Activated CD4-positive, alpha-beta T cell treated with anti-CD3 and anti-CD28 coated beads, Interleukin-2, amount 50 U/mL, for 1 hour (primary cell): ENCODE results near the gene TCF7.

Experiments
- DNase-seq: peaks from one replicate; pipeline ENCODE4 v3.0.0-alpha.2; 2020

TCF7 gene

GRCh38 chr5:134091626-134092121 is 22.8 kb upstream of the TCF7 start:
- no peak for DNase-seq

GRCh38 chr5:134092875-134093274 is 21.6 kb upstream of the TCF7 start:
- no peak for DNase-seq

GRCh38 chr5:134093351-134093750 is 21.1 kb upstream of the TCF7 start:
- DNase-seq = no peak

GRCh38 chr5:134095293-134095692 is 19.2 kb upstream of the TCF7 start:
- DNase-seq = no peak

DNA sequence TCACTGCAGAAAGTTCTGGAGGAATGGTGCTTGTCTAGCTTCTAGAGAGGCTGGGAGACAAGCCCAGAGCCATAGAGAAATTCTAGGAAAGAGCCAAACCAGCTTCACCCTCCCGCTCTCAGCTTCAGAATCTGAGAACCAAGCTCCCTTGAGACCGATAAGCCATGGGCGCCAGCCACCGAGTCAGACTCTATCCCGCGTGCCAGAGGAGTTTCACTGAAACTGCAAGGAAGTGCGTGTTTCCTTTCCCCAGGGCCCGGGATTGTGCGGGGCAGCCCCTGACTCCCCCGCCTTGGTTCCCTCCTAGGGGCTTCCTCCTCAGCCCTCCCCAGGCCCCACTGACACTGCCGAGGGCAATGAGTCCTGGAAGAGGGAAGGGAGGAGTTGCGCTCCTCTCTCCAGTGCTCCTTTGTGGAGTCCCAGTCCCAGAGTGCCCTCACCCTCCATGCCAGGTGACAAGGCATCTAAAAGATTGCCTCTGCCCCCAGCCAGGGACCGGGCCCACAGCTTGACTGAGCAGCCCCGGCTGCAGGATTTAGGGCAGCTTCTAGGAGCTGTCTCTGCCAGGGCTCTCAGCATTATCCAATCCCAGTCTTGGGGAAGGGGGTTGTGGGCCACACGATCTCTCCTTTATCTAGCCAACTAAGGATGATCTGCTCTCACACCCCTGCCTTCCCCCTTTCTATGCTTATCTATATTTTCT is 18.4 kb upstream of the TCF7 start:
- no peak for DNase-seq

DNA sequence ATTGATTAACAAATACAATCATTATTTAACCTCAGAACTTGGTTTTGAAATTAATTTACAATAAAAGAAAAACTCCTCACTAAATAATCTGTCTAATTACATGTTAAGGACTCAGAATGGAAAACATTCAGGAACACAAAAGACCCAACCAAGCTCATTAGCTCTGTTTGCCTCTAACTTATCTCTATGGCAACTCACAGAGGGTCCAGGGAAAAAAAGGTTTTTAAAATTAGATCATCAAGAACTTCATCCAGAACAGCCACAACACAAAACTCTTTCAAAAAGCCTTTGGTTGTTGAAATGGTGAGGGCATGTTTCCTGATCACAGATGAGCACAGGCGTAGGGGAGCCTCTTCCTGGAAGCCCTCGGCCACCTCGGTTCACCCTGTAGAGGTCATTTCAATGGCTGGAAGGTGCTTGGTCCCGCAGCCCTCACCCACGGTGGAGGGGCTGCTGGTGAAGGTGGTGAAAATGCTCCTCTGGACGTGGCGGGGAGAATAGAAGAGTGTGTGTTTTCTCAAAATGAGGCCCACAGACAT is 17.2 kb upstream of the TCF7 start:
- no peak for DNase-seq

DNA sequence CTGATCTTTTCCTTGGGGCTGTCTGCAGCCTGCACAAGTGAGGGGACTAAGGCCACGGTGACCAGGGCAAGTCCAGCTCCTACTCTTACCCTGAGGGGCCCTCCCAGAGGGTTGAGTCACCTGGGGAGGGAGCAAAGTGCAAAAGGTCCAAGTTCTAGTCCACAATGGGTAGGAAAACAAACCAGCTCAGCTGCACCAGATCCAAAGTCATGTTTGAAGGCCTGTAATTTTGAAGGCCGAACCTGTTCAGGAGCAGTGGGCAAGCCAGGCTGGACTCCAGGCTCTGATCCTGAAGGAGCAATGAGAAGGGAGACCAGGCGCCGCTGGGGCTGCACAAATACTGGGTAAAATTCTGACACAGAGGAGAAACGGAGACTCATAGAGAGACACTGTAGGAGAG is 15.8 kb upstream of the TCF7 start:
- no peak for DNase-seq

DNA sequence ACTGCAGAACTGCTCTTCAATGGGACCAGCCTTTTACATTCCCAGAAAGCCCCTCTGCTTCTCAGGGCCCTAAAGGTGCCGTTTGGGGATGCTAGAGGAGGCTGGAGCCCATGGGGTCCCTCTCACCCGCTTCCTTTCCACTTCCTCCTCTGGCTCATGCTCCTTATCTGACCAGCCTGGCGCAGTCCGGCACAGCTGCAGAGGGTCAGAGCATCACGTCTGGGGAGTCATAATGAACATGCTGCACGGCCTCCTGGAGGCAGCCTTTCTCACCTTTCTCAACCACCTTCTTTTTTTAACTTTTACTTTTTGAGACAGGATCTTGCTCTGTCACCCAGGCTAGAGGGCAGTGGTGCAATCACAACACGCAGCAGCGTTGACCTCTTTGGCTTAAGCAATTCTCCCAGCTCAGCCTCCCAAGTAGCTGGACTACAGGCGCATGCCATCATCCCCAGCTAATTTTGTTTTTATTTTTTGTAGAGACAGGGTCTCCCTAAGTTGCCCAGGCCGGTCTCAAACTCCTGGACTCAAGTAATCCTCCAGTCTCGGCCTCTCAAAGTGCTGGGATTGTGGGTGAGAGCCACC is 15.1 kb upstream of the TCF7 start:
- no peak for DNase-seq

GRCh38 chr5:134099939-134100282 is 14.6 kb upstream of the TCF7 start:
- DNase-seq = no peak

DNA sequence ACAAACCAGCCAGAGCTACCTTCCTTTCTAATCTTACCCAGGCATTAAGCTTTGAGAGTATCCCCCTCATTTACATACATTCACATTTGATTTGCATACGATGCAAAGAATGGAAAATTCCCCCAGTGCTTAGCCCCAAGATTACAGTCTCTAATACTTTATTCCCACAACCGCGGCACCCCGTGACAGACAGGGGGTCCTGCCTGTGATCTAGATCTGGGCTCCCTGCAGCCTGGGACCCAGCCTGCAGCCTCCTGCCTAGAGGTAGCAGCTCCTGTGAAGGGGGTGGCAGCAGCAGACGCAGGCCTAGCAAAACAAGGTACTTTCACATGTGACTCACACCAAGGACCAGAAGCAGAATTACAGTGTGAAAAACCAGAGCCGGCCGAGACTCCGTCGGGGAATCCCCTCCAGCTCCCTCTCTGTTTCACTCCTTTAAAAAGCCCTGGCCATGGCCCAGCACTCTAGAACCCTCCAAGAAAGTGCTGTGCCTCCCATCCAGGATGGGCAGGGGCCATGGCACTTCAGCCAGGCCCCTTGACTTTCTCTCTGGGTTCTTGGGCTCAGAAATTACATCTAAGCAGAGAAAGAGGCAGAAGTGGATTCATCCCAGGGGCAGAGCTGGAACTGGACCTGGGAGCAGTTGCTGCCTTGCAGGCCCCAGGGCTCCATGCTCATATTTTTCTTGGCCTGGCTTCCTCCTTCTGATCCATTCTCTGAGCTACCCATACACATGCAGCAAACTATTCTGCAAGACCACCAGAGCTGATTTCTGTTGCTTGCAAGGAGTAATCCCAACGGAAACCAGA is 14.0 kb upstream of the TCF7 start:
- DNase-seq = peak; percentile 79

GRCh38 chr5:134101686-134102439 is 12.6 kb upstream of the TCF7 start:
- peak; percentile 75 for DNase-seq

DNA sequence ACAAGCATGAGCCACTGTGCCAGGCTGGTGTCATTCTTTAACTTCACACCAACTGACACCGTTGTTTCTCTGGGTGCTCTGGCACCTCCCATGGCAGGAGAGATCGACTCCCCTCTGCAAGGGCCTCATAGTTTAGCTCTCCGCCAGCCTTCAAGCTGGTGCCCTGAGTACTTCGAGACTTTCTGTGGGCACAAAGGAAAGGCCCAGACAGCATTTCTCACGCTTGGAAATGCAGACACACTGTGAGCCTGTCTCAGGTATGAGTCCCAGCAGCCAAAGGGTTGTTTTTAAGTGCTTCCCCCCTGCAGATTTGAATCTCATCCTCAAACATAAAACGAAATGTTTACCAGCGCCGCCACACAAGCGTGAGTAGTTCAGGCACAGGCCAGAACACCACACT is 11.1 kb upstream of the TCF7 start:
- DNase-seq = peak; percentile 59

DNA sequence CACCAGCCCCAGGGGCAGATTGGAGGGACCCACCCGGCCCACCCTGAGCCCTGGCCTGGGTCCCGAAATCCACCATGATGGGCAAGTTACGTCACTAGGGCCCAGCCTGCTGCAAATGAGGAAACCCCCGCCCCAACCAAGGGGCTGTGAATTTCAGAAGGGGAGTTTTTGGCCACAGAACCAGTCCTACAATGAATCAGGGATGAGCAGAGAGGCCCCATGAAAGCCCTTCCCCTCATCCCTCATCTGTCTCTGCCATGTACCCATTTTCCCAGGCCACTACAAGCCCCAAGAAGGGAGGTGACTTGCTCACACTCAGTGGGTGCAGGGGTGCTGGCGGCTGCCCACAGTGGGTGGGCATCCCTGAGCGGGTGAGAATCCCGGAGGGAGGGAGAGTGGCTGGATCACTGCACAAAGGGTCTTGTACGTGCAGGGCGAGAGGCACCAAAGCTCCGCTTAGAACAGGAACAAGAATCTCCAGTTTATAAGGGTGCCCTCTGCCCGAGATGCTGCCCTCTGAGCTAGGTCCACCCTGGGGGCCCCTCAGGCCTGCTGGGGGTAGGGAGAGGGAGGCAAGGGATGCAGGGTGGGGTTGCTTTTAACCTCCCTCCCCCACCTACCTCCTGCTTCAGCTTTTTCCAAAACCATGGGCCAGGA is 10.4 kb upstream of the TCF7 start:
- no peak for DNase-seq

DNA sequence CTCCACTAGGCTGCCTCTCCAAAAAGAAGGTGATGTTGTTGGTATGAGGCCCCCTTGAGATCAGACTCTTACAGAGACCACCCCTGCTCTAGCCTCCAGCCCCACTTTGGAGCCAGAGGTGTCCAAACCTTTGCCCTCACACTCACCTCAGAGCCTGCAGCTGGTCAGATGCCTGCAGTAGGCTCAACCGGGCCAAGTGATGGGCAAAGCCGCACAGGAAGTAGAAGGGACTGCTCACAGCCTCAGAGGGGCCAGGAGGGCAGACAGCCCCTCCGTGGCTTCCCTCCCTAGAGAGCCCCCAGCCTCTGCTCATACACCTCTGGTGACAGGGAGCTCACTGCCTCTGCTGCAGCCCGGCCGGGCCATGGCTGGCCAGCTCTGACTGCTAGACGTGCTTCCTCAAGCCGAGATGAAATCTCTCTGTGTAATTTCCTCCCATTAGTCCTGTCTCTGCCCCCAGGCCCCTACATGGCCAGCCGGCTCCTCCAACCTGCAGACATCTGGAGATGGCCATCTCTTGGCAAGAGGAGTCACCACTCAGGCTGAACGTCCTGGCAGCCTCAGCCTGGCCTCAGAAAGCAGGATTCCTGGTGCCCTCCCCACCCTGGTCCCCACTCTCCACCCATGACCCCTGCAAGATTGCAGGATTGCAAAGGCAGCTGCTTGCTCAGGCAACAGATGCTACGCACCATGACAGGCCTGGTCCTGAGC is 7.3 kb upstream of the TCF7 start:
- DNase-seq = no peak

DNA sequence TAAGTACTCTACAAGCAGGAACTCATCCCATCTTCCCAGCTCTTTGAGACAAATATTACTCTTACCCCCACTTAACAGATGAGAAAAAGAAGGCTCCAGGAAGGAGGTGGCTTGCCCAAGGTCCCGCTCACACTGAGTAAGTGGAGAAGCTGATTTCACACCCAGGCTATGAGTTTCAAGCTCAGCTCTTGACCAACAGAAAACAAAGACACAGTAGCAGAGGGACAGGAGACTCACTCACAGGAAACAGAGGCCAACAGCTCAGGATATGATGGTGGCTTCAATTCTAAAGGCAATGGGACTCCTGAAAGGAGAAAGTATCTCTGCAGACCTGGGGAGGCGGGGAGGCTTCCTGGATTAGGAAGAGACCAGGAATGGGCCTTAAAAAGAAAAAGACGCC is 6.7 kb upstream of the TCF7 start:
- DNase-seq = no peak

DNA sequence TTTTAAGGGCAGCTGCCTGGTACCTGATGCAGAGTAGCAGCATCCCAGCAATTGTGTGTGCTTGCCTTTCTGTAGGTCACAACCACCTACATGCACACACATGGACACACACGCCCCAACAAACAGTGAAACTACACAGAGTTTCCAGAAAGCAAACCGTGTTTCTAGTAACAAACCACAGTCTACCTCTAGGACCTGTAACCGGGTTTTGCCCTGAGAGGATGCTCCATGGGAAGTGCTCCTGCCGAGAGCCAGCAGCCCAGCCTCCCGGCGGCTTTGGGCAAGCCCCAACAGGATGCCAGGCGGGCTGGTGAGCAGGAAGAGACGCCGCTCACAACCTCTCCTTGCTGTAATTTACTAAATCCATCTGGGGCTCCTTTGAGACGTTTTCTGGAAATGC is 4.1 kb upstream of the TCF7 start:
- no peak for DNase-seq

DNA sequence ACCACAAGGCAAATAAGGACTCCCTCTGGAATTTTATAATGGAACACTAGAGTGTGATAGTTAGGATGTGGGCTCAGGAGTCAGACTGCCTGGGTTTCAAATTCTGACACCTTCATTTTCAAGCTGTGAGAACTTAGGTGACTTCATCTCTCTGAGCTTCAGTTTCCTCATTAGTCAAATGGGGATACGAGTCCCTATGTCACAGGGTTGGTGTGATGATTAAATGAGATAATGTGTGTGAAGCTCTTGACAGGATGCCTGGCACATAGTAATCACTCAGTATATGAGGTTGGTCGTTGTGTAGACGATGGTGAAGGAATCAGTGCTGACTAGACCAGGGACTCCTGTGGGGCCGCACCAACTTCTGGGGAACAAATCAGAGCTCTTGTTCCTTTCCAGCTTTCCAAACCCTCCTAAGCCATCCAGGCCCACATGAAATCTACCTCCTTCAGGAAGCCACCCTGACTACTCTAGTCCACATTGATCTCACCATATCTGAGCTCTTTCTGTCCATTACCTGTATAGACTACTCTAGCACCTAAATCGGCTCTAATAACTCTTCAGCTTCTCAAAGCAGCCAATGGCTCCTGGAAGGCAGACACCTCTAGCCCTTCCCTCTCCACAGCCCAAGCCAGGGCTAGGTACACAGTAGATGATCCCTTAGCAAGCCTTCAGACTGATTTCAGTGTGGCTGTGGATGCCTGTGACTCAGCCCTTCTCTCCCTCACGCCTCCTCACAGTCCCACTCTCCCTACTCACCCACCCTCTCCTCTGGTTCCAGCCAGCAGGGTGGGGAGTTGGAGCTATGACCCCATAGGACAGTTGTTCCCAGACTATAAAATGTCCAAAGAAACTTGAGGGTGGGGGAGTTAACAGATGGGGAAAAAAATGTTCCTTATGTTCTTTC is 2.5 kb upstream of the TCF7 start:
- DNase-seq = no peak

GRCh38 chr5:134112726-134113362 is 1.6 kb upstream of the TCF7 start:
- DNase-seq = no peak

- no peak for DNase-seq
Measured at GRCh38 chr5:134113363-134113889, 1.1 kb upstream of the TCF7 start.
